Measurements from ENCODE around the gene CST8.

The CST8 gene

DNA sequence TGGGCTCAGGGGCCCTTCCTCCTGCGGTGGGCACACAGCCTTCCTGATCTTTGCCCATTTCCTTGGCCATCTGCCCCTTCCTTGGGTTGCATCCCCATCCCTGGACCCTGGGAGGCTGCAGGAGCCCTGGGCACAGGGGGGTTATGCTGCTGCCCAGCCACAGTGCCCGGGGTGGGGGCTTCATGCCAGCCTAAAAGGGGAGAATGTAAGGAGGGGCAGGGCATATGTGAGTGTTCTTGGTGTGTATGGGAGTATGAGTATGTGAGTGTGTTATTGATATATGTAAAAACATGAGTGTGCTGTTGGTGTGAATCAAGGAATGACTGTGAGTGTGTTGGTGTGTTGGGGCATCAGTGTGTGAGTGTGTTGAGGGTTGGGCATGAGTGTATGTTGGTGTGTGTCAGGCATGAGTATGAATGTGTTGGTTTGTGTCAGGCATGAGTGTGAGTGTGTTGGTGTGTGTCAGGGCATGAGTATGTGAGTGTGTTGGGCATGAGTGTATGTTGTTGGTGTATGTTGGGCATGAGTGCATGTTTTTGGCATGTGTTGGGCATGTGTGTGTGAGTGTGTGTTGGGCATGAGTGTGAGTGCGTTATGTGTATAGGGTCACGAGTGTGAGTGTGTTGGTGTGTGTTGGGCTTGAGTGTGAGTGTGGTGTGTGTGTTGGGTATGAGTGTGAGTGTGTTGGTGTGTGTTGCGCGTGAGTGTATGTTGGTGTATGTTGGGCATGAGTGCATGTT is 14.7 kb upstream of the CST8 start:
- DNase-seq: no peak

DNA sequence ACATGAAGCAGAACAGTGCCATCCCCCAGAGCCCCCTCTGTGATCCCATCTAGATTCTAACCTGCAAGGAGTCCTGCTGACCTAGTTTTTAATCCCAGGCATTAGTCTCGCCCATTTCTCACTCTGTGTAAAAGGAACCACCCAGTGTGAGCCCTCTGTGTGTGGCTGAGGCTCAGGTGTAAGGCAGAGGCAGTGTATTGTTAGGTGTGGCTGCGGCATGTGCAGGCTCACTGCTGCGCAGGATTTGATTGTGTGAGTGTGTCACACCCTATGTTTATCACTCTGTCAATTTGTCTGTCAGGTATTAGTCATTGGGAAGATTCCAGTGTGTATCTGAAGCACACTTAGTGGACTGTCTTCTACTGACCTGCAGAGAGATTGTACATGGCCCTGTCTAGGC is 13.7 kb upstream of the CST8 start:
- DNase-seq: no peak

DNA sequence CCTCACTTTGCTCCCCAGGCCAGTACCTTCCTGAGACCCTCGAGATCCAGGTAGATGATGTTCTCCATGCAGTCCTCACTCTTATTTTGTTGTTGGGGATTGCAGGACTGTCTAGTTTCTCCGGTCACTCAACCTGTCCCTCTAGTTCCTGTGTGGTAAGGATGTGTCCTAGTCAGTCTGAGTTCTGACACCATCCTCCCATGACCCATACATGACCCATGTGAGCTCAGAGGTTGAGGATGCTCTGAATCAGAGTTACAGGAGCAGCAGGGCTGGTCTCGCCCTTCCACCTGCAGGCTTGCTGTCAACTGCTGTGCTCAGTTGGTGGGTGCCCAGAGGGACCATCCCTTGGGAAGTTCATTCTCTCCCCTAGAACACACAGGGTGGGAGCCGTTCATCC is 11.9 kb upstream of the CST8 start:
- DNase-seq: no peak

DNA sequence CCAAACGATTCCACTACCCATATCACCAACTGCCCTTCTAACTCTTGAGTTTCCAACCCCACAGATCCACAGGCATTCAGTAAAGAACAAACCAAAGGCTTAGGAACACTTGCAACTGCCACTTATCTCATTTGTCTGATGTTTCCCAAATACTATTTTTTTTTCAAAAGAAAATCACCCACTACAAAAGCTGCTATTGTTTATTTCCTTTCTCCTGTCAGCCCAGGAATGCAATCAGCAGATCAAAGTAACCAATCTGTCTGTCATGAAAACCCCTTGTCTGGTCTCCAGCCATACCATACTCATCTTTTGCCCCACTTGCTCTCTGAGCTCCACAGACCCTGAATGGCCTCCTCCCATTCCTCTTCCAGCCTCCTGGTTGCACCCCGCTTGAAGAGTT is 8.8 kb upstream of the CST8 start:
- no peak for DNase-seq

DNA sequence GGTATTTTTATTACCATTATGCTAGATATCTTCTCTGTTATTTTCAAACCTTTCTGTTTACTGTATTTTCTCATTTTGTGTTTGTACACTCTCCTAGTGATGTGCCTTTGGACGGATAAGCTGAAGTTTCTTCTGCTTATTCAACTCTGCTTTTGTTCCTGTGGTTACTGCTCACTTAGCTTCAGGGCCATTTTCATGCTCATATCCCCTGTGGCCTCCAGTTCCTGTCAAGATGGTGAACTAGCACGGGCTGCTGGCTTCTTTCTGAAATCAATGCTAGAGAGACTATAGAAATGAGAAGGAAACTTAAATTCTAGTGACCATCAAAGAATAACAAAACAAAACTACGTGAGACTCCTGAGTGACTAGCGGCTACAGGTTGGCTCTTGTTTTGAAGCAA is 6.8 kb upstream of the CST8 start:
- no peak for DNase-seq

DNA sequence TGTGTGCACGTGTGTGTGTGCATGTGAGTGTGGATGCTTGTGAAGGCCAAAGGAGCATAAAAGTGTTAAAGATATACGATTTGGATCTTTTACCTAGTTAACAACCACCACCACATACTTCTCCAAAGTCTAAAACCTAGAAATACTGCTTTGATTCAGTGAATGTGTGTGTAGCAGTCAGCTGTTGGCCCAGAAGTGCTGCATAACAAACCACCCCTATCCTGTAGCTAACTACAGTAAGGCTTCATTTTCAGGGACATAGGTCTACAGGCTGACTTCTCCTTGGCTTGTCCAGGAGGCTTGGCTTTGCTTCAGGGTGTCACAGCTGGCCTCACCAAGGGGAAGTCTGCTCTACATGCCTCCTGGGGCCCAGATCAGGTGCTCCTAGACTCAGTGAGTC is 2.4 kb upstream of the CST8 start:
- no peak for DNase-seq

DNA sequence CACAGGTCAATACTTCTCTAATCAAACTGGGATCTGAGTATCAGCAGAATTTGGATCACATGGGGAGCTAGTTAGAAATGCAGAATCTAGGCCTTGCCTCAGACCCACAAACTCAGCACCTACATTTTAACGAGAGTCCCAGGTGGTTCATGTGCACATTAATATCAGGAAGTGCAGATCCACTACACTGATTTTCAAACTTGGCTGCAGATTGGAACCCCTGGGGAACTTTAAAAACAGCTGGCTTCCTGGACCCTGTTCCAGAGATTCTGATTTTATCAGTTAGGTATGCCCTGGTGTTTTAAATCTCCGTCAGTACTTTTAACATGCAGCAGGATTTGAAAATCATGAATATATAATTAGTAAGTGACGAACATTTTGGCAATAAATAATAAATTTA is 1.9 kb upstream of the CST8 start:
- no peak for DNase-seq

DNA sequence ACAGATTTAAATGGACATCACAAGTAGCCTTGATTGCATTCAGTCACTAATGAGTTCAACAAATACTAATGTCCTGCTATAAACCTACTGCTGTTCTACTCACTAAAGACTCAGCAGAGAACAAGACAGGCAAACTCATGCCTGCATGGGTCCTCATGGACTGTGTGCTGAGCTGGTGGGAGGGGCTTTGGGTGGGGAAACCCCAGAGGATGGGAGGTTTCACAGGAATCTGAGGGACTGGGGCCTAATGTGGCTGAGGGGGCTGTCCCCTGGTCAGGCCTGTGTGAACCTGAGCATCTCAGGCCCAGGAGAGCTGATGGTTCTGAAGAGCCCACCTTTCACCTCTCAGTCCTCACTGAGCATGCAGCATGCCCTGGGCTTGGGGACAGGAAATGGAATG is 1.4 kb downstream of the CST8 start:
- no peak for DNase-seq

DNA sequence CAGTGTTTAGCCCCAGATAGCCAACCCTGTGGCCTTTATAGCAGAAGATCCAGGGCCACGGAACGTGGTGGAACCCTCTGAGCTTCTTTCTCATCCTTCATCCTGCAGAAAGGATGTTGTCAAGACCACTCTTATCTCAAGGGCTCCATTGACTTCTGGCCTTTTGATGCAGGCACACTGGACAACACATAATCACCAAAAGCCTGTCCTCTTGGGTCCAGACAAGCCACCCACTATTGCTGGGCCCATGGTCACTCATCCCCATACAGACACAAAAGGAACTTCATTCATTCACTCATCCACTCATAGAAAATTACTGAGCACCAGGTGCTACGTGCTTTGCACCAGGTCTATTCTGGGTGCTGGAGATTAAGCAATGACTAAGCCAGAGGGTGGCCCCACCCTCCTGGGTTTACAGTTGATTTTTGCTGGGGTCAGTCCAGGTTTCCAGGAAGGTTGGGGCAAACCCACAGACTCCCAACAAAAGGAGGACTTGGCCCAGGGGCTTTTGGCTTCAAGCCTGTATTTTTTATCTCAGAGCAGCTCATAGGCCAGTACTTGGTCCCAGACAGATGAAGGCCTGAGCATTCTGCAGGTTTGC is 2.4 kb downstream of the CST8 start:
- DNase-seq: no peak

DNA sequence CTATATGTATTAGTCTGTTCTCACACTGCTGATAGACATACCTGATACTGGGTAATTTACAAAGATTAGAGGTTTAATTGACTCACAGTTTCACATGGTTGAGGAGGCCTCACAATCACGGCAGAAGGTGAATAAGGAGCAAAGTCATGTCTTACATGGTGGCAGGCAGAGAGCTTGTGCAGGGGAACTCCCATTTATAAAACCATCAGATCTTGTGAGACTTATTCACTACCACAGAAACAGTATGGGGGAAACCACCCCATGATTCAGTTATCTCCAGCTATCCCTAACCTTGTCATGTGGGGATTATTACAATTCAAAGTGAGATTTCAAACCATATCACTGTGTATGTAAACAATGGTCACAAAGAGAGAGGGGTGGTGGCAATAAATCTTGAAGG is 6.6 kb downstream of the CST8 start:
- DNase-seq: no peak

DNA sequence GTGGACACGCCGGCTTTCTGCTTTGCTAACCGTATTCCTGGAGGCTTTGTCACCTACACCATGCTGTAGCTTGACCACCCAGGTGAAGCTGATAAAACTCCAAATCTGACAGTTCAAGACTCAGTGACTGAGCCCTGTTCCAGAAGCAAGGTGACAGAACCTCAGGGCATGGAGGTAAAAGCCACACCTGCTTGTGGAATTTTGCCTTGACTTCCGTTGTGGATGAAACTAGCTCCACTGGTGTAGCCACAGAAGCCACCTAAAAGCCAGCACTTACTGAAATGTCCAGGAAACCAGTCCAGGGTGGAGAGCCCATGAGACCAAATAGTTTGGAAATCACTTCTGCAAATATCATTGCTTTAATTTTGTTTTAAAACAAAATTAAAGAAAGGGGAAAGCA is 11.0 kb downstream of the CST8 start:
- no peak for DNase-seq

DNA sequence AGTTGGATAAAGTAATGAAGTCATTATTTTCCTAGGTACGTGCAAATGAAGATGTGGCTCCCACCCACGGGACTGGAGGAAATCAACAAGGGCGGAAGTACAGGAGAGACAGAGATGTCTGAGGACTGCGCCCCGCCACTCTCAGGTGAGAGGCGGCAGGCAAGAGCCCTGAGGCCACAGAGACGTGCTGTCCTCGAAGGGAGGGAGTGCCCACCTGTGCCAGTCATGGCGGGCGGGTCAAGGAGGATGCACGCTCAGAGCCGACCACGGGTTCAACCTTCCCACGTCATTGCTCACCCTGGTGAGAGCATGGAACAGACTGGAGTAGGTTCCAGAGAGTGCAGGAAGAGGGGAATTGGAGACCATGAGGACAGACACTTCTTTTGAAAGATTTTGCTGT is 12.7 kb downstream of the CST8 start:
- no peak for DNase-seq

DNA sequence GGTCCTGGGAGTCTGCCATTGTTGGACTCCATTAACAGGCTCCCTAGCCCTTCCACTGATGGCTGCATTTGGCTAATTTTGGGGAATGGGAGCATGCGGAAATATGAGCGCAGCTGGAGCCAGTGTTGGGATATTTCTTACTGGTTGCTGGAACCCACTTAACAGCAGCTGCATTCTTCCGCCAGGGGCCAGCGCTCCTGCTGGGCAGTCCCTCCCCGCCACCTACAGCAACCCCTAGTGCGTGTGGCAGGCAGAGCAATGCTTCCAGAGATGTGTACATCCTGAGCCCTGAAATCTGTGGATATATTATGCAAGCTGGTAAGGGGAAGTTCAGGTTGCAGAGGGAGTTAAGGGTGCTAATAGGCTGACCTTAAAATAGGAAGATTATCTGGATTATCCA is 16.4 kb downstream of the CST8 start:
- DNase-seq: no peak

DNA sequence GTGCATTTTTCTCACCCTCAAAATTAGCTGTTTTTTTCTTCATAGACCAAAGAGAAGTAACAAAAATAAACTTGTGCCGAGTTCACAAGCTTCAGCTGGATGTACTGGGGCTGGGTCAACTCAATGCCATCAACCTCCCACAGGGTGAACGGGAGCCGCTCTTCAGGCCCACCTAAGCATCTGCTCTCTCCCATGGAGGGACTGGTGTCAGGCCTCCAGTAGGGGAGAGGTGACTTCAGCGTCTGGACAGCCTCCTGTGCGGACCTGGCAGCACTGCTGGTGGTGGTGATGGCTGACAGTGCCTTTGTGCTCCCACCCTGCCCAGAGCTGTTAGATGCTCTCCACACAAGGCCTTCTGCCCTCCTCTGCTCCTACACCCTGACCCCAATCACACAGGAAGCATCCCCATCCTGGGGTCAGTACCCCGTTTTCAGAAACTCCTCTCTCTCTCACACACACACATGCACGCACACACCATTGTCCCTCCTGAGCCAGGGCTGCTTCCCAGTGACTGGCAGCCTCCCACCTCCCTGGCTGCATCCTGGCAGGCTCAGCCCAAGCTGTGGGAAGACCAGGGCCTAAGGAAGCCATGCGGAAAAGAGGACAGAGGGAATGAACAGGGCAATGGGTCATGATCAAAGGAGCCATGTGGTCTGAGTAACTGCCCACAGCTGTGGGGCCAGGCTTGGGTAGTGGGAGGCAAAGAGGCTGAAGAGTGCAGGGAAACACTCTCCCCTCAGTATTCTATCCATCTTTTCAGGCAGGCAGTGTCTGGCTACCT is 17.7 kb downstream of the CST8 start:
- peak in 1 of 2 experiments; percentile 6 for DNase-seq

DNA sequence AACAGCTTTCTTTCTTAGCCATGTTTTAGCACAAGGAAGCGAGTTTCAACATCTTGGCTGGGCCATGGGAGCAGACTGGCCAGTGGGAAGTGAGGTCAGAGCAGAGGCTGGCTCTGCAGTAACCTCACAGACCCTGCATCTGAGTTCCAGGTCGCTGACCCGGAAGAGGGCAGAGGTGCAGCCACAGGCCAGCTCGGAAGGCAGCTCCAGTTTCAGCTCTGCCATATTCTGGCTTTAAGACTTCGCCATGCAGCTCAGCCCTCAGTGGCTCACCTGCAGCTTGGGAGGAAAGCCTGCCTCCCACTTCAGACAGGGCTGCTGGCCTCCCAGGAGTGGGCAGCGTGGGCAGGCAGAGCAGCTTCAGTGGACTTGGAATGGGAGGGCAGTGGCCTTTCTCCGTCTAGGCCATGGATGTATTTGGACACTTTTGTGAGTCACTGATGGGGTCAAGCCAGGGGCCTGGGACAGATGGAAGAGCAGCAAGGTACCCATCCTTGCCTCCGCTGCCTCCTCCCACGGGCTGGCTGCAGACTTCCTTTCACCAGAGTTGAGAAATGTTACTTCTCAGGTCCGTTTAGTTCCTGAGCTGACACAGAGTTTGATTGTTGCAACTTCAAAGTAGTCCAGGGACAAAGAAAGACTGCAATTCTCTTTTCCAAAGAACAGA is 18.5 kb downstream of the CST8 start:
- DNase-seq: no peak

DNA sequence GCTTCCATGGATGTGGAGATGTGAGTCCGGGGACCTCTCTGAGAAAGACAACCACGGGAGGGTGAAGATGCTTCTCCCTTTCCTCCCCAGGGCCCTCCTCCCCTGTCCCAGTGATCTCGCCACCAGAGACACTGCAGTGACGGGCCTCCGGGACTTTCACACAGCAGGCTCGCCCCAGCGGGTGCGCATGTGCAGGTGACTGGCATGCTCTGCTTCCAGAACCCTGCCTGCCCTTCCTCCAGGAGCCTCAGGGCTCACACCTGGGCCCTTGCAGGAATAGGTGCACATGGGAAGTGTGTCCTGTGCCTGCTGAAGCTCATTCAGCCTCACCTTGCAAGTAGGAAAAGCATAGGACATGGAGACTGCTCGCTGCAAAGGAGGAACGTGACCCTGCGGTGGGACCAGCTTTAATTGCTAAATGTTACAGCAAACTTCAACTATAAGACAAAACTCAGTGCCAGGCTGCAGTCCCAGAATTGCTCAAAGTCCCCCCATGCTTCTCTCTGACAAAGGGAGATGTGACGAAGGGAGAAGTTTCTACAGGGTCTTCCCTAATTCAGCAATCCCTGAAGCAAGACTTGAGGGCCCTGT is 19.2 kb downstream of the CST8 start:
- DNase-seq: no peak

DNA sequence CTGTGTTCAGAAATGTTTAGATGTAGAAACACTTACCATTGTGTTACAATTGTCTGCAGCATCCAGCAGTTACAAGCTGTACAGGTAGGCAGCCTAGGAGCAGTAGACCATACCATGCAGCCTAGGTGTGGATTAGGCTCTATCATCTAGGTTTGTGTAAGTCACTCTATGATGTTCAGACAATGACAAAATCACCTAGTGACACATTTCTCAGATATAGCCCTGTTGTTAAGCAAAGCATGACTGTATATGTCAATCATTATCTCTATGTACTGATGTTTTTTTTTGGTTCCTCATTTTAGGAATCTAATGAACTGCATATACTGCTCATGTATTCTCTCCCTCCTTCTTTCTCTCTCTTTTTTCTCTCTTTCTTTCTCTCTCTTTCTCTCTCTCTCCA is 22.2 kb downstream of the CST8 start:
- no peak for DNase-seq

DNA sequence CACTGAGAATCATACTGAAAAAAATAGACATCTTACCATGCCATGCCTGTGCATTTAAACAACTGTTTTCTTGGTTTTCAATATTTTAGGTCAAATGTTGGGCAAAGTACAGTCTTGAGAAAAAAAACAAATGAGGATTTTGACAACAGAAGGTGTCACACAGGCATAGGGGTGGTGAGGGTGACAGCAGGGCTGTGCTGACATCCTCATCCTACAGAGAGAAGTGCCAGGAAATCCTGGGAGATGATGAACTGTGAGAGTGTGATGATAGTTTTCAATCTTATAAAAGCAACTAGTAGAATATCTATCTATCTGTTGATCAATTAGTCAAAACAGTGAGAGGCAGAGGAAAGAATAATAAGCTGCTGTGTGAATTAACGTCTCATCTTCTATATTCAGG is 23.9 kb downstream of the CST8 start:
- no peak for DNase-seq

DNA sequence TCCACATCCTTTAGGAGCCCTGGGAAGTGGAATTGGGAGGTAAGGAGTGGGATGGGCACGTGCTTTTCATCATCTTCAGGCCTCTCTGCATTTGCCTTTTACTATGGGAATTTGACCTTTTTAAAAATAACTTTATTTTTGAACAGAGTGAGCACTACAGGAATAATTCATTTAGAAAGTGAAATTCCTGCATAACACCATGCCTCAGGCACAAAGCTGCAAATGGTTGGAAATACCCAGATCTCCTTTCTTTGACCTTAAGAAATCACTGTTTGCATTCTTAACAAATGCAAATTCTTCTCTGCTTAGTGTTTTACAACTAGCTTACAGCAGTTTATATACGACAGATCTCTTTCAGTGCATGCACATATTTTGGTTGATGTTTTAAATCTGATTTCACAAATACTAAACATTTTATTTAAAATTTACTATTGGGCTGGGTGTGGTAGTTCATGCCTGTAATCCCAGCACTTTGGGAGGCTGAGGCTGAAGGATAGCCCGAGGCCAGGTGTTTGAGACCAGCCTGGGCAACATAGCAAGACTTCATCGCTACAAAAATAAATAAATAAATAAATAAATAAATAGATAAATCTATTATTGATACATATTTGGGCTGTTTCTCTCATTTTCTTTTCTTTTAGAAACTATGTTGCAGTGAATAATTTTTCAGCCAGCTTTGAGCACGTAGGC is 24.5 kb downstream of the CST8 start:
- no peak for DNase-seq

DNA sequence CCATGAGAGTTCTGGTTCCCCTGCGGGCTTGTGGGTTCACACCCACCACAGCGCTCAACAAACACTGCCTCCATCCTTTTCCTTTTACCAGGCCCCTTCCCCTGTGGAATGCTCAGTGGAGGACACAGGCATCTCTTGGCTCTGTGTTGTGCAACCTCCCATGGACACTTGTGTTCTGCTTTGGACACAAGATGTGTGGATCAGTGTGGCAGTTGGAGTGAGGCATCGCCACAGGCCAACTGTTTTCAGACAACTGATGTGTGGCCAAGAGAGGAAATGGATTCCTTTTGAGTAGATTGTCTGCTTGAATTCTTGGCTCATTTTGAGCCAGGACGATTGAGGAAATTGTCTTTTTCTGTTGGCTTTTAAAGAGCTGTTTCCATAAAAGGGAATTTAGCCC is 26.8 kb downstream of the CST8 start:
- DNase-seq: no peak

DNA sequence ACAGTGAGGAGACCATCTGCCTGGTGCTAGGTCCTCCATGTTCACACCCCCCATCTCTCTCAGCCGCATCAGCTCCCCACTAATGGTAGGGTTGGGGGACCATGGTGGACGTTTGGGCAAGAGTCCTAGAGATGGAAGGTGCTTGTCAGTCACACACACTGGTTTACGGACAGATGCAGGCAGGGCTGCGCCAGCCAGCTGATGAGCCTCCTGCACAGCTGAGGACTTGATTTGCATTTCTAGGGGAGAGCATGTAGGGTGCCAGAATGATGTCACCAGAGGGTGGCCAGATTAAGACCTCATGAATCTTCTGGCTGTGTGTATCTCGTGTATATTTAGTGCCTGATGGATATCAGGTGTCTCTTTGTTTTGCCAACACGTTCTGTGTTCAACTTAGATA is 28.6 kb downstream of the CST8 start:
- no peak for DNase-seq

DNA sequence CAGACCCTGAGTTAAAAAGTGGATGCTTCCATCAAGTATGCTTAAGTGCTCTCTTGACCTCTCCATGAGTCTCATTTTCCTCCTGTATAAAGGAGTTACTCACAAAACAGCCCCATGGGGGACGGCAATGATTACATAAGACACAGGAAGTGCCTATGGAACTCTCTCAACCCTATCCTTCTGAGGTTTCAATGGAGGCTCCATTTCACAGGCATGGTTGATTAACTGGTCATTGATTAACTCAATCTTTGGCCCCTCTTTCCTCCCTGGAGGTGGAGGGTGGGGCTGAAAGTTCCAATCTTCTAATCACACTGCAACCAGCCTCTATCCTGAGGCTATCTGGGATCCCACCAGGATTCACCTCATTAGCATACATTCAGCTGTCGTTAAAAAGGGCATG is 29.3 kb downstream of the CST8 start:
- no peak for DNase-seq

DNA sequence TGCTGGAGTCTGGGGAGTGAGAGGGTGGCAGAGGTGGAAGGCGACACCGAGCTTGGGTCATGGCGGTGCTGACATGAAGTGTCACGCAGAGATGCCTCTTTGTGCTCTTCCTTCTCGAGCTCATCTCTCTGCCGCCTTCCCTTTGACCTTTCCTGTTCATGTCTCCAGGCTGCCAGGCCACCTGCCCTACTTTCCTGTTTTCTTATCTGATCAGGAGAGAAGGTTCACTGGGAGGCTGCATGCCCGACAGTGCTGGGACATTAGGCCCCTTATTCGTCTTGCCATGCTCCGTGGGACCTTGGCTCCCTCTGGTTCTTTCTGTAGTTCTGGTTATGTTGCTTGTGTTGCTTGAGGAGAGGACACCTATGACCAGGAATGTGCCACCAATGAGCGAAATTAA is 33.2 kb downstream of the CST8 start:
- DNase-seq: no peak
